Naive thymus-derived CD8-positive, alpha-beta T cell (primary cell): ENCODE measurements around the gene CFB. TPM values are rescaled to one million over a fixed set of nuclear protein-coding genes. Genes with fewer than 3 reads are reported as not detected.
"Not testable (repeated sequence)": the region's sequence is repeated elsewhere in the genome, so short reads cannot be mapped to it uniquely, and the experiment has no call there.

Source experiments
- ATAC-seq, 2 donors: fragments of 150-1000 bp; cut with Tn5 transposase in 1 of 2; sonication (Bioruptor Pico), chemical (Tn5 transposase) in 1 of 2; 1 replicate in 1 of 2; 2 replicates in 1 of 2; pipeline ENCODE4 v1.10.0; 2021; ENCODE audit warnings: mild to moderate bottlenecking in 2 of 2, moderate library complexity in 2 of 2
- POLR2A ChIA-PET: fragments of 350-600 bp; sonication (Branson Sonifier 250); formaldehyde crosslinking; loops from one replicate; lab custom pipeline; 2021; ENCODE audit warnings: antibody characterized with exemption; lab: Charles Lee
- DNase-seq, 10 donors: peaks; one replicate each; pipeline versions ENCODE4 v3.0.0 to v3.0.0-alpha.2; 2020 to 2022
- H3K27ac Mint-ChIP-seq, 10 donors: one replicate each; pipeline ENCODE4 v1.8.0; 2020 to 2022; ENCODE audit warnings: mild to moderate bottlenecking in 10 of 10, mixed read lengths in 10 of 10, moderate library complexity in 4 of 10, inconsistent platforms in 1 of 10
- H3K27me3 Mint-ChIP-seq, 5 donors: one replicate each; pipeline ENCODE4 v1.8.0; 2021 to 2022; ENCODE audit warnings: mixed read lengths in 5 of 5
- H3K36me3 Mint-ChIP-seq, 3 donors: one replicate each; pipeline ENCODE4 v1.8.0; 2020 to 2022; ENCODE audit warnings: mixed read lengths in 3 of 3, mild to moderate bottlenecking in 2 of 3, inconsistent platforms in 1 of 3
- H3K4me1 Mint-ChIP-seq, 4 donors: one replicate each; pipeline ENCODE4 v1.8.0; 2021 to 2022; ENCODE audit warnings: mixed read lengths in 4 of 4
- H3K4me3 Mint-ChIP-seq, 10 donors: one replicate each; pipeline ENCODE4 v1.8.0; 2020 to 2022; ENCODE audit warnings: mild to moderate bottlenecking in 10 of 10, mixed read lengths in 10 of 10, moderate library complexity in 6 of 10, inconsistent platforms in 1 of 10
- H3K9me3 Mint-ChIP-seq, 9 donors: one replicate each; pipeline ENCODE4 v1.8.0; 2020 to 2022; ENCODE audit warnings: mixed read lengths in 9 of 9, mild to moderate bottlenecking in 3 of 9, inconsistent platforms in 1 of 9, moderate library complexity in 1 of 9
- microRNA-seq: library from miRNA; unstranded; fragments of <30 nt; microRNA quantifications from one replicate; pipeline ENCODE4 v1.2.0, GENCODE V29; 2022; ENCODE audit warnings: borderline microRNAs expressed
- polyA plus RNA-seq, 3 donors: library from polyadenylated mRNA; unstranded; fragments of 300-500 nt; fragmentation: Illumina TruSeq; gene quantifications; one replicate each; pipeline ENCODE4 v1.2.3, GENCODE V29; 2021
- total RNA-seq, 8 experiments: library from RNA in 2 of 8; stranded (reverse) in 2 of 8; gene quantifications; one replicate each; pipeline ENCODE4 v1.2.3 and lab custom pipeline; 2021 to 2026

CFB gene
- total and polyA plus RNA-seq, 5 experiments from 2014 or later: 0.22 to 1.4 (median 0.81) TPM; not detected in 1

DNA sequence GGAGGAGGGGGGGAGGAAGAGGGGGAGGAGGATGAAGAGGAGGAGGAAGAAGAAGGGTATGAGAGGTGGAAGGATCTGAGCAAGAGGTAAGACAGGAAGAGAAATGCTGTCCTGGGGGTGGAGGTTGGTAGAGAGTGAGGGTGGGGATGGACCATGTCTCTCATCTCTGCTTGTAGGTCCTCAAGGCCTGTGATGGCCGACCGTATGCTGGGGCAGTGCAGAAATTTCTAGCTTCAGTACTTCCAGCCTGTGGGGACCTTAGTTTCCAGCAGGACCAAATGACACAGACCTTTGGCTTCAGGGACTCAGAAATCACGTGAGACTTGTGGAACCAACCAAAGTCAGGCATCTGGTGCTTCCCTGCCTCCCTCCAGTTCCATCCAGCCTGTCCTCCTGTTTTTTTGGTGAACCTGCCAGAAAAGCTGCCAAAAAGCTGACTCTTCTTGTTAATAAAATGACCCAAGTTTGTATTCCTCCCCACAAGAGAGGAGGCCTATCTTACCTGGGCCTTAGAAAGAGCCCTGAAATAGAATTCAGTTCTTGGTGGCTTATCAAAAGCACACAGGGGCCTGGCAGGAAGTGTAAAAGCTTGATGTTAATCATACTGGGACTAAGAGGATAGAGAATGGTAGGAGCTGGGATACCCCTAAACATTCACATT is 33.5 kb downstream of the CFB start:
- peak in 1 of 2 donors; percentile 48 for ATAC-seq
- POLR2A ChIA-PET: interaction anchor here (0.6 to 0.9 kb wide), 2 partner anchors 82 to 773 kb away, joined by 4 read pairs; partner anchors contain the start of gene EHMT2
- H3K4me1 Mint-ChIP-seq: peaks cover 5 to 23% (median 14%) of the 10 kb centered on the region in 4 donors
- peak overlapping the region; percentile 23 to 95 (median 88) for H3K27ac Mint-ChIP-seq
- H3K9me3 Mint-ChIP-seq: no peaks in the 10 kb centered on the region
- no peaks in the 10 kb centered on the region for H3K27me3 Mint-ChIP-seq
- DNase-seq: peak in 1 of 10 donors; percentile 9
- peaks cover 0 to 6% (median 0%) of the 10 kb centered on the region in 3 donors for H3K36me3 Mint-ChIP-seq
- peak overlapping the region in 5 of 10 donors; percentile 4 to 56 (median 43) for H3K4me3 Mint-ChIP-seq

DNA sequence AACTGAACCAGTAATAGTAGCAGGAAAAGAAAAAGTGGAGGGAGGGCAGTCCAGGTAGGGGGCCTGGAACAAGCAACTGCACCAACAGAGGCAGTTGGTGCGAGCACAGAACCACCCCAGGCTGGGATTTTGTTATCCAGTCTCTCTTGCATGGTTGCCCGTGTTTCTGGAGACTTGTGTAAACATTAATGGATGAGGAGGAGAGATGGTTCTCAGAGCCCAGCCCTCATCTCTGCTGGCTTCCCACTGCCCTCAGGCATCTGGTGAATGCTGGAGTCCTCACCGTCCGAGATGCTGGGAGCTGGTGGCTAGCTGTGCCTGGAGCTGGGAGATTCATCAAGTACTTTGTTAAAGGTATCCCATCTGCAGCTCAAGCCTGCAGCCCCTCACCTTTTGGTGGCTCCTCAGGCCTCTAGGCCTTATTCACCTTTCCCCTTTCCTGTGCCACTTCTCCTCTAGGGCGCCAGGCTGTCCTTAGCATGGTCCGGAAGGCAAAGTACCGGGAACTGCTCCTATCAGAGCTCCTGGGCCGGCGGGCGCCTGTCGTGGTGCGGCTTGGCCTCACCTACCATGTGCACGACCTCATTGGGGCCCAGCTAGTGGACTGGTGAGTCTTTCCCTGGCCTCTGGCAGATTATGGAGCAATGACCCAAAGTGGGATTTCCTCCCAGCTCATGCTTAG is 34.4 kb downstream of the CFB start:
- not testable (repeated sequence) for H3K36me3 Mint-ChIP-seq, ATAC-seq, H3K4me3 Mint-ChIP-seq, H3K9me3 Mint-ChIP-seq, H3K27me3 Mint-ChIP-seq
- POLR2A ChIA-PET: interaction anchor here (0.6 to 0.9 kb wide), 2 partner anchors 83 to 774 kb away, joined by 4 read pairs; partner anchors contain the start of gene EHMT2
- peaks cover 2 to 20% (median 14%) of the 10 kb centered on the region in 4 donors for H3K4me1 Mint-ChIP-seq
- peak overlapping the region in 9 of 10 donors; percentile 20 to 95 (median 86) for H3K27ac Mint-ChIP-seq
- peak in 1 of 10 donors; percentile 42 for DNase-seq

GRCh38 chr6:31980998-31981397 is 35.1 kb downstream of the CFB start:
- ATAC-seq, POLR2A ChIA-PET, DNase-seq, H3K36me3 Mint-ChIP-seq, H3K27ac Mint-ChIP-seq, H3K27me3 Mint-ChIP-seq, H3K4me3 Mint-ChIP-seq, H3K9me3 Mint-ChIP-seq: not testable (repeated sequence)
- peaks cover 2 to 19% (median 14%) of the 10 kb centered on the region in 4 donors for H3K4me1 Mint-ChIP-seq

DNA sequence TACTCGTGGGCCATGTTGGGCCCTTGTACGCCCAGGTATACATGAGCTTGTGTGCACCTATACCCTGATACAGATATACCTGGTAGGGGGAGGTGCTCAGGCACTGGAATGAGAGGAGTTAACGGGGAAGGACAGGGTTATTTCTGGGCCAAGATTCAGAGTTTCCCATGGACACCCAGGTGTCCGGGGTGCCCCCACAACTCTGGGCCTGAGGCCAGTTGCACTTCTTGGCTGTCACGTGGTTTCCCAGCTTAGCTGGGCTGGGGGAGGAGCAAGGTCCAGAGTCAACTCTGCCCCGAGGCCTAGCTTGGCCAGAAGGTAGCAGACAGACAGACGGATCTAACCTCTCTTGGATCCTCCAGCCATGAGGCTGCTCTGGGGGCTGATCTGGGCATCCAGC is 35.8 kb downstream of the CFB start, which contains the start of gene C4A:
Gene C4A (plus strand): TSS at position 314 of the 400 bp plus-strand sequence. CDS start 51 bp downstream, at position 365.
- POLR2A ChIA-PET, ATAC-seq, H3K9me3 Mint-ChIP-seq, H3K27ac Mint-ChIP-seq, H3K4me3 Mint-ChIP-seq, H3K36me3 Mint-ChIP-seq, DNase-seq, H3K27me3 Mint-ChIP-seq: not testable (repeated sequence)
- peaks cover 2 to 19% (median 14%) of the 10 kb centered on the region in 4 donors for H3K4me1 Mint-ChIP-seq

- H3K4me1 Mint-ChIP-seq, DNase-seq, POLR2A ChIA-PET, H3K27me3 Mint-ChIP-seq, H3K9me3 Mint-ChIP-seq, H3K36me3 Mint-ChIP-seq, H3K4me3 Mint-ChIP-seq, H3K27ac Mint-ChIP-seq, ATAC-seq: not testable (repeated sequence)
These were observed 43.5 kb downstream of the CFB start for GRCh38 chr6:31989363-31989762.

GRCh38 chr6:31994421-31994820 is 48.5 kb downstream of the CFB start:
- H3K4me1 Mint-ChIP-seq, H3K36me3 Mint-ChIP-seq, H3K4me3 Mint-ChIP-seq, POLR2A ChIA-PET, ATAC-seq, H3K9me3 Mint-ChIP-seq, H3K27me3 Mint-ChIP-seq, H3K27ac Mint-ChIP-seq: not testable (repeated sequence)
- DNase-seq: peak in 1 of 10 donors; percentile 23

DNA sequence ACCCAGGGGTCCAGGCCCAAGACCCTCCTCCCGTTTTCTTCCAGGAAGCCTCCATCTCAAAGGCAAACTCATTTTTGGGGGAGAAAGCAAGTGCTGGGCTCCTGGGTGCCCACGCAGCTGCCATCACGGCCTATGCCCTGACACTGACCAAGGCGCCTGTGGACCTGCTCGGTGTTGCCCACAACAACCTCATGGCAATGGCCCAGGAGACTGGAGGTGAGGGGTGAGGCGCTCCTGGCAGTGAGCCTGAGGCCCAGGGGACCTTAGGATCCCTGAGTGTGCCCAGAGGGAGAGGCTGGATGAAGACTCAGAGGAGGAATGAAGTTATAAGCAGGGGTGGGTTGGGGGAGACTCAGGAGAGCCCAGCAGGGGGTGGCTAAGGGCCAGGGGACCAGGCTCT is 50.5 kb downstream of the CFB start:
- ATAC-seq, H3K36me3 Mint-ChIP-seq, H3K9me3 Mint-ChIP-seq, POLR2A ChIA-PET, H3K4me1 Mint-ChIP-seq, H3K4me3 Mint-ChIP-seq, H3K27ac Mint-ChIP-seq, H3K27me3 Mint-ChIP-seq: not testable (repeated sequence)
- peak in 1 of 10 donors; percentile 6 for DNase-seq

Small RNA genes within 50 kb of the gene (microRNA-seq; reads per million reads assigned to microRNA genes)
- not detected for gene MIR1236

Other genes starting within 250 kb of the CFB start
Only the 30 nearest of the 37 such genes appear.
- gene LY6G6C, start 224.3 kb upstream of the CFB start, total RNA-seq: not detected
- gene LY6G6C, start 224.3 kb upstream of the CFB start, polyA plus RNA-seq: not detected
- 1 to 10 TPM; 1.4 to 1.9 TPM for gene MPIG6B, start 222.7 kb upstream of the CFB start, total RNA-seq
- 1 to 10 TPM; 1.2 to 4.9 (median 1.3) TPM for gene MPIG6B, start 222.7 kb upstream of the CFB start, polyA plus RNA-seq
- gene DDAH2, start 216.8 kb upstream of the CFB start, total RNA-seq: 1 to 10 TPM; 3.1 to 5.1 TPM
- 10 to 100 TPM in 2 of 3 donors, 1 to 10 TPM in 1; 8.0 to 14.7 (median 10.3) TPM for gene DDAH2, start 216.8 kb upstream of the CFB start, polyA plus RNA-seq
- gene CLIC1, start 209.6 kb upstream of the CFB start, total RNA-seq: 10 to 100 TPM; 23.7 to 27.1 TPM
- 100 to 1,000 TPM in 2 of 3 donors, 10 to 100 TPM in 1; 95.1 to 345 (median 114) TPM for gene CLIC1, start 209.6 kb upstream of the CFB start, polyA plus RNA-seq
- 1 to 10 TPM; 7.2 to 8.3 TPM for gene MSH5, start 206.1 kb upstream of the CFB start, total RNA-seq
- gene MSH5, start 206.1 kb upstream of the CFB start, polyA plus RNA-seq: 1 to 10 TPM in 2 of 3 donors, under 1 TPM in 1; 0.61 to 1.1 (median 1.1) TPM
- gene SAPCD1, start 183.4 kb upstream of the CFB start, total RNA-seq: 1 to 10 TPM; 1.6 to 2.1 TPM
- not detected for gene SAPCD1, start 183.4 kb upstream of the CFB start, polyA plus RNA-seq
- under 1 TPM; 0.47 to 0.52 TPM for gene VWA7, start 168.8 kb upstream of the CFB start, total RNA-seq
- under 1 TPM in 1 of 3 donors, not detected in 2; 0.34 TPM for gene VWA7, start 168.8 kb upstream of the CFB start, polyA plus RNA-seq
- gene VARS1, start 150.3 kb upstream of the CFB start, total RNA-seq: 10 to 100 TPM; 37.6 to 40.3 TPM
- 10 to 100 TPM; 27.5 to 37.8 (median 30.3) TPM for gene VARS1, start 150.3 kb upstream of the CFB start, polyA plus RNA-seq
- 10 to 100 TPM; 28.9 to 31.9 TPM for gene LSM2, start 139.1 kb upstream of the CFB start, total RNA-seq
- 10 to 100 TPM; 67.1 to 80.3 (median 77.9) TPM for gene LSM2, start 139.1 kb upstream of the CFB start, polyA plus RNA-seq
- gene HSPA1L, start 130.8 kb upstream of the CFB start, total RNA-seq: 1 to 10 TPM; 3.5 to 4.0 TPM
- 1 to 10 TPM in 2 of 3 donors, under 1 TPM in 1; 0.56 to 1.6 (median 1.6) TPM for gene HSPA1L, start 130.8 kb upstream of the CFB start, polyA plus RNA-seq
- 10 to 100 TPM; 54.8 to 56.9 TPM for gene HSPA1A, start 130.6 kb upstream of the CFB start, total RNA-seq
- gene HSPA1A, start 130.6 kb upstream of the CFB start, polyA plus RNA-seq: 10 to 100 TPM in 2 of 3 donors, 1 to 10 TPM in 1; 6.9 to 17.3 (median 11.4) TPM
- 10 to 100 TPM; 39.6 to 42.2 TPM for gene HSPA1B, start 118.4 kb upstream of the CFB start, total RNA-seq
- gene HSPA1B, start 118.4 kb upstream of the CFB start, polyA plus RNA-seq: 1 to 10 TPM in 2 of 3 donors, under 1 TPM in 1; 0.28 to 1.3 (median 1.2) TPM
- gene NEU1, start 83.3 kb upstream of the CFB start, total RNA-seq: 10 to 100 TPM; 15.0 to 15.8 TPM
- 10 to 100 TPM; 10.9 to 17.9 (median 16.2) TPM for gene NEU1, start 83.3 kb upstream of the CFB start, polyA plus RNA-seq
- not detected for gene SLC44A4, start 67.1 kb upstream of the CFB start, total RNA-seq
- not detected for gene SLC44A4, start 67.1 kb upstream of the CFB start, polyA plus RNA-seq
- gene EHMT2, start 48.4 kb upstream of the CFB start, total RNA-seq: 10 to 100 TPM; 77.1 to 81.8 TPM
- gene EHMT2, start 48.4 kb upstream of the CFB start, polyA plus RNA-seq: 10 to 100 TPM; 37.3 to 57.9 (median 43.0) TPM
- 1 to 10 TPM; 3.1 to 3.7 TPM for gene ZBTB12, start 44.0 kb upstream of the CFB start, total RNA-seq
- gene ZBTB12, start 44.0 kb upstream of the CFB start, polyA plus RNA-seq: not detected
- 1 to 10 TPM; 3.8 to 4.3 TPM for gene C2, start 18.4 kb upstream of the CFB start, total RNA-seq
- not detected for gene C2, start 18.4 kb upstream of the CFB start, polyA plus RNA-seq
- gene NELFE, start 12.9 kb downstream of the CFB start, total RNA-seq: 10 to 100 TPM; 41.7 to 45.1 TPM
- gene NELFE, start 12.9 kb downstream of the CFB start, polyA plus RNA-seq: 10 to 100 TPM; 55.9 to 68.6 (median 66.4) TPM
- 100 to 1,000 TPM; 130 to 141 TPM for gene SKIC2, start 13.1 kb downstream of the CFB start, total RNA-seq
- gene SKIC2, start 13.1 kb downstream of the CFB start, polyA plus RNA-seq: 10 to 100 TPM; 18.1 to 19.9 (median 19.4) TPM
- gene DXO, start 26.0 kb downstream of the CFB start, total RNA-seq: 10 to 100 TPM; 36.4 to 41.0 TPM
- 10 to 100 TPM; 12.5 to 16.4 (median 14.5) TPM for gene DXO, start 26.0 kb downstream of the CFB start, polyA plus RNA-seq
- gene C4A, start 36.0 kb downstream of the CFB start, total RNA-seq: 1 to 10 TPM; 5.9 to 6.0 TPM
- gene C4A, start 36.0 kb downstream of the CFB start, polyA plus RNA-seq: under 1 TPM in 1 of 3 donors, not detected in 2; 0.81 TPM
- 1 to 10 TPM; 7.7 to 8.7 TPM for gene C4B, start 68.7 kb downstream of the CFB start, total RNA-seq
- under 1 TPM in 1 of 3 donors, not detected in 2; 0.31 TPM for gene C4B, start 68.7 kb downstream of the CFB start, polyA plus RNA-seq
- gene CYP21A2, start 92.3 kb downstream of the CFB start, total RNA-seq: 1 to 10 TPM; 1.2 to 1.8 TPM
- gene CYP21A2, start 92.3 kb downstream of the CFB start, polyA plus RNA-seq: not detected
- gene TNXB, start 163.2 kb downstream of the CFB start, total RNA-seq: 10 to 100 TPM; 14.5 to 17.8 TPM
- under 1 TPM in 1 of 3 donors, not detected in 2; 0.13 TPM for gene TNXB, start 163.2 kb downstream of the CFB start, polyA plus RNA-seq
- gene ATF6B, start 182.2 kb downstream of the CFB start, total RNA-seq: 100 to 1,000 TPM; 140 to 141 TPM
- gene ATF6B, start 182.2 kb downstream of the CFB start, polyA plus RNA-seq: 10 to 100 TPM; 17.5 to 25.7 (median 21.4) TPM
- 1 to 10 TPM; 1.8 to 2.1 TPM for gene FKBPL, start 184.2 kb downstream of the CFB start, total RNA-seq
- 1 to 10 TPM in 1 of 3 donors, under 1 TPM in 2; 0.37 to 2.5 (median 0.51) TPM for gene FKBPL, start 184.2 kb downstream of the CFB start, polyA plus RNA-seq
- 1 to 10 TPM; 5.5 to 5.6 TPM for gene PRRT1, start 205.8 kb downstream of the CFB start, total RNA-seq
- 1 to 10 TPM; 1.2 to 3.6 (median 2.8) TPM for gene PRRT1, start 205.8 kb downstream of the CFB start, polyA plus RNA-seq
- gene PPT2, start 208.0 kb downstream of the CFB start, total RNA-seq: 10 to 100 TPM; 22.6 to 23.1 TPM
- gene PPT2, start 208.0 kb downstream of the CFB start, polyA plus RNA-seq: 10 to 100 TPM; 17.3 to 20.6 (median 18.3) TPM
- gene EGFL8, start 218.5 kb downstream of the CFB start, total RNA-seq: 10 to 100 TPM; 29.3 to 30.1 TPM
- under 1 TPM in 1 of 3 donors, not detected in 2; 0.61 TPM for gene EGFL8, start 218.5 kb downstream of the CFB start, polyA plus RNA-seq
- 10 to 100 TPM; 27.5 to 28.6 TPM for gene AGPAT1, start 230.0 kb downstream of the CFB start, total RNA-seq
- gene AGPAT1, start 230.0 kb downstream of the CFB start, polyA plus RNA-seq: 10 to 100 TPM; 16.3 to 19.5 (median 19.1) TPM